B cell (primary cell): Measurements from ENCODE around the gene AUTS2. TPM values are rescaled to one million over a fixed set of nuclear protein-coding genes. Genes with fewer than 3 reads are reported as not detected.

Experiments
- ATAC-seq: fragments of 200-7000 bp; cut with Tn5 transposase; one replicate; pipeline ENCODE4 v1.10.0; 2021; ENCODE audit warnings: low read depth, mild to moderate bottlenecking, moderate number of reproducible peaks, moderate library complexity
- CTCF ChIA-PET: fragments of 350-600 bp; sonication (Branson Sonifier 250); formaldehyde crosslinking; loops from one replicate; lab custom pipeline; 2021; ENCODE audit warnings: antibody characterized with exemption, inconsistent platforms; lab: Charles Lee
- POLR2A ChIA-PET: fragments of 350-600 bp; sonication (Branson Sonifier 250); formaldehyde crosslinking; loops from one replicate; lab custom pipeline; 2021; ENCODE audit warnings: antibody characterized with exemption; lab: Charles Lee
- DNase-seq: peaks from one replicate; pipeline ENCODE4 v3.0.0; 2013
- H2AFZ ChIP-seq: 2 replicates; pipeline ENCODE4 v1.6.1; 2012; ENCODE audit warnings: mild to moderate bottlenecking, low read depth, low read length; ENCODE audit not compliant: insufficient read depth, poor library complexity, severe bottlenecking
- H3K27ac ChIP-seq, 2 donors: 1 replicate in 1 of 2; 2 replicates in 1 of 2; pipeline ENCODE4 v1.5.1; 2012 to 2013; ENCODE audit warnings: low read length in 2 of 2, mild to moderate bottlenecking in 2 of 2, moderate library complexity in 1 of 2
- H3K27me3 ChIP-seq, 4 experiments: fragments of 200-600 bp in 1 of 4; sonication (generic) in 1 of 4; replicated peaks in 1 of 4; 1 replicate in 2 of 4; 2 replicates in 2 of 4; pipeline versions ENCODE4 v1.6.1 to v1.7.0; 2013 to 2016; ENCODE audit warnings: low read length in 3 of 4, mild to moderate bottlenecking in 2 of 4, mixed read lengths in 1 of 4, moderate library complexity in 1 of 4; ENCODE audit not compliant: insufficient read depth in 4 of 4, control insufficient read depth in 3 of 4; ENCODE audit errors: control extremely low read depth in 1 of 4
- H3K36me3 ChIP-seq, 2 experiments: replicated peaks in 1 of 2; 1 replicate in 1 of 2; 2 replicates in 1 of 2; pipeline versions ENCODE4 v1.6.1 to v1.7.1; 2013; ENCODE audit warnings: low read length in 1 of 2; ENCODE audit not compliant: insufficient read depth in 2 of 2, control insufficient read depth in 1 of 2; ENCODE audit errors: control extremely low read depth in 1 of 2, extremely low read depth in 1 of 2
- H3K4me1 ChIP-seq, 2 donors: fragments of 200-600 bp in 1 of 2; sonication (generic) in 1 of 2; 1 replicate in 1 of 2; 2 replicates in 1 of 2; pipeline versions ENCODE4 v1.5.1 to v1.6.1; 2013 to 2017; ENCODE audit warnings: low read length in 2 of 2; ENCODE audit not compliant: control insufficient read depth in 2 of 2, insufficient read depth in 2 of 2
- H3K4me2 ChIP-seq: replicated peaks from 2 replicates; pipeline ENCODE3; 2012; ENCODE audit warnings: mild to moderate bottlenecking, low read depth, low read length; ENCODE audit not compliant: poor library complexity, severe bottlenecking
- H3K4me3 ChIP-seq, 5 experiments: fragments of 200-600 bp in 1 of 5; sonication (generic) in 1 of 5; 1 replicate in 3 of 5; 2 replicates in 2 of 5; pipeline versions ENCODE4 v1.5.1 to v1.7.0; 2011 to 2016; ENCODE audit warnings: low read length in 4 of 5, mild to moderate bottlenecking in 4 of 5, low read depth in 2 of 5, control low read depth in 1 of 5, moderate library complexity in 1 of 5; ENCODE audit not compliant: insufficient read depth in 1 of 5; ENCODE audit errors: control extremely low read depth in 1 of 5, extremely low read depth in 1 of 5
- H3K79me2 ChIP-seq: fragments of 200-600 bp; sonication (generic); one replicate; pipeline ENCODE4 v1.6.0; 2016; ENCODE audit warnings: low read length; ENCODE audit not compliant: control insufficient read depth, insufficient read depth
- H3K9ac ChIP-seq: fragments of 200-600 bp; sonication (generic); 2 replicates; pipeline ENCODE4 v1.6.1; 2017; ENCODE audit warnings: mild to moderate bottlenecking, low read length, moderate library complexity
- H3K9me3 ChIP-seq, 3 donors: one replicate each; pipeline versions ENCODE4 v1.6.1 to v1.7.1; 2013; ENCODE audit warnings: low read length in 2 of 3; ENCODE audit not compliant: control insufficient read depth in 2 of 3, insufficient read depth in 1 of 3; ENCODE audit errors: control extremely low read depth in 1 of 3
- H4K20me1 ChIP-seq: 2 replicates; pipeline ENCODE4 v1.6.0; 2012; ENCODE audit warnings: mild to moderate bottlenecking, low read length; ENCODE audit not compliant: insufficient read depth, control insufficient read depth, poor library complexity, severe bottlenecking
- H3K27ac Mint-ChIP-seq: one replicate; pipeline ENCODE4 v1.8.0; 2021; ENCODE audit warnings: mixed read lengths
- H3K27me3 Mint-ChIP-seq: one replicate; pipeline ENCODE4 v1.8.0; 2021; ENCODE audit warnings: mixed read lengths
- H3K4me1 Mint-ChIP-seq: one replicate; pipeline ENCODE4 v1.8.0; 2021; ENCODE audit warnings: mixed read lengths
- H3K4me3 Mint-ChIP-seq: one replicate; pipeline ENCODE4 v1.8.0; 2021; ENCODE audit warnings: mixed read lengths
- H3K9me3 Mint-ChIP-seq: one replicate; pipeline ENCODE4 v1.8.0; 2022; ENCODE audit warnings: mixed read lengths; ENCODE audit not compliant: insufficient read depth
- CTCF ChIP-seq: fragments of 200-600 bp; IDR thresholded peaks from one replicate; pipeline ENCODE4 v1.8.0; 2022; ENCODE audit warnings: antibody characterized with exemption, mild to moderate bottlenecking
- EZH2 ChIP-seq: IDR thresholded peaks from 2 replicates; pipeline ENCODE4 v1.6.1; 2012; ENCODE audit warnings: borderline replicate concordance, low read depth, mild to moderate bottlenecking, moderate library complexity, low read length; ENCODE audit not compliant: insufficient read depth, poor library complexity, severe bottlenecking
- WGBS: methylation state at CpG from one replicate; pipeline ENCODE4 v1.1.5; 2013; ENCODE audit warnings: missing lambda C conversion rate; ENCODE audit not compliant: insufficient coverage; 5-methylcytosine and 5-hydroxymethylcytosine counted together
- intact Hi-C: fragments of 100-400 bp; cut with micrococcal nuclease; formaldehyde crosslinking; loops from one replicate; pipeline ENCODE4 v1.10.0; 2022
- polyA plus RNA-seq: library from polyadenylated mRNA; depleted of rRNA; stranded (reverse); fragments of >200 nt; gene quantifications from 2 replicates; pipeline ENCODE4 v1.2.3, GENCODE V29; 2012
- total RNA-seq, 2 donors: library from RNA; stranded (reverse); fragments of 120-200 nt in 1 of 2; gene quantifications; 1 replicate in 1 of 2; 2 replicates in 1 of 2; pipeline versions ENCODE4 v1.2.3 to v1.2.4, GENCODE V29; 2013 to 2022

Gene AUTS2
- total and polyA plus RNA-seq, 2 donors (not counting 1 experiment from before 2014, with no cell fraction given), result 22.3 to 35.0 TPM

GRCh38 chr7:70634071-70634470 lies 1035.8 kb downstream of the AUTS2 start:
- 99% methylated on average over 7 of the region's 8 CpGs for WGBS
- intact Hi-C loops, result no loop called here
- Mint-ChIP-seq H3K9me3 (no peaks in the 10 kb centered on the region), H3K4me1 (no peaks in the 10 kb centered on the region), H3K27ac (no peak overlapping the region), H3K4me3 (no peak overlapping the region), H3K27me3 (no peaks in the 10 kb centered on the region)
- Histone ChIP-seq H3K36me3 (no peaks in the 10 kb centered on the region), H3K9me3 (no peaks in the 10 kb centered on the region), H2AFZ (no peak overlapping the region), H3K79me2 (no peaks in the 10 kb centered on the region), H3K27me3 (no peaks in the 10 kb centered on the region), H3K27ac (no peak overlapping the region), H3K9ac (no peak overlapping the region), H4K20me1 (no peaks in the 10 kb centered on the region), H3K4me2 (no peak overlapping the region), H3K4me3 (no peak overlapping the region), H3K4me1 (no peaks in the 10 kb centered on the region)
- ChIA-PET CTCF (no interaction called here), POLR2A (no interaction called here)
- TF ChIP-seq CTCF (no peak), EZH2 (no peak)
- DNase-seq (no peak), ATAC-seq (no peak)

- no peaks in the 10 kb centered on the region for H3K4me1 Mint-ChIP-seq
Measured at GRCh38 chr7:70634610-70635068, 1036.4 kb downstream of the AUTS2 start.

More at GRCh38 chr7:70634610-70635068, 1036.4 kb downstream of the AUTS2 start:
- Histone ChIP-seq H3K9ac (no peak overlapping the region), H4K20me1 (no peaks in the 10 kb centered on the region), H3K36me3 (no peaks in the 10 kb centered on the region), H3K27ac (no peak overlapping the region), H3K27me3 (no peaks in the 10 kb centered on the region), H2AFZ (no peak overlapping the region), H3K9me3 (no peaks in the 10 kb centered on the region), H3K4me1 (no peaks in the 10 kb centered on the region), H3K79me2 (no peaks in the 10 kb centered on the region), H3K4me3 (no peak overlapping the region), H3K4me2 (no peak overlapping the region)
- no peaks in the 10 kb centered on the region for H3K9me3 Mint-ChIP-seq
- no peak for ATAC-seq
- no peak overlapping the region for H3K27ac Mint-ChIP-seq
- no peak for DNase-seq
- POLR2A ChIA-PET, result no interaction called here
- no peaks in the 10 kb centered on the region for H3K27me3 Mint-ChIP-seq
- intact Hi-C loops, result no loop called here
- 96% methylated on average over 3 of the region's 8 CpGs for WGBS
- CTCF ChIA-PET, result no interaction called here
- no peak for TF ChIP-seq CTCF
- H3K4me3 Mint-ChIP-seq, result no peak overlapping the region
